OCI-LY1 (cell line): ENCODE measurements around the gene MTAP.

Experiments
- CTCF ChIP-seq: fragments of 200-600 bp; sonication (generic), shearing (Covaris generic); IDR thresholded peaks from 2 replicates; pipeline ENCODE4 v1.5.1; 2017; ENCODE audit warnings: mild to moderate bottlenecking, antibody characterized with exemption, low read length, moderate library complexity, mixed read lengths
- EZH2 ChIP-seq: fragments of 200-600 bp; sonication (generic), shearing (Covaris generic); IDR thresholded peaks from 2 replicates; pipeline ENCODE4 v1.8.0; 2017; ENCODE audit warnings: borderline replicate concordance, mixed run types, mild to moderate bottlenecking, antibody characterized with exemption, low read length, moderate library complexity, mixed read lengths

- TF ChIP-seq CTCF = no peak
- TF ChIP-seq EZH2 = no peak
Observed at GRCh38 chr9:21852754-21853153, 50.3 kb downstream of the MTAP start.
